ENCODE data around the gene SELENOF. TPM values are rescaled to one million over a fixed set of nuclear protein-coding genes. Genes with fewer than 3 reads are reported as not detected.
"Not testable (repeated sequence)": the region's sequence is repeated elsewhere in the genome, so short reads cannot be mapped to it uniquely, and the experiment has no call there.

Gene SELENOF
- total and polyA plus RNA-seq, 10 of the 15 experiments (the other 5 are each of a cell fraction or from before 2014, with no cell fraction given), result 98.7 to 254 (median 172) TPM

DNA sequence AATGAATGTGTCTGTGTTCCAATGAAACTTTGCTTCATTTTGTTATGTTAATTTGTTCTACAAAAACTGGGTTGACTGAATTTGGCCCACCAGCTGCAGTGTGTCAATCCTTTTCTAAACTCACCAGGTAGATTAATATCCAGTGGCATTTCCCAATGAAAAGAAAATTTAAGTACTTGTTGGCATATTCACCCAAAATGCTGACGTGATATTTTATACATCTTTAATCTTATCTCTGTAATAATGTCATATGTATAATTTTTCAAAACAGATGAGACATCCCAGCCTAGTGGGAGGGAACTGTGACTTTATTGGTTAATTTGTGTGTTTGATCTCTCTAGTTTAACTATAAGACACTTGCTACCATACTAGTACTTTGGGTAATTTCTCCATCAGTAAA, 8.1 kb downstream of the SELENOF start:
- H3K36me3 ChIP-seq (ENCODE audit: control insufficient read depth in 2 of 2, insufficient read depth in 2 of 2, low read length in 1 of 2), result peaks cover 0 to 37% of the 10 kb centered on the region in 2 experiments; a peak in 1 of 4 replicates
- H3K27ac ChIP-seq (ENCODE audit: control insufficient read depth, insufficient read depth), result no peak overlapping the region
- in situ Hi-C loops (cut with MboI), result loop anchor here (25.0 kb wide), 2 partner anchors 1781 to 1919 kb away; partner anchors contain the start of genes MCOLN2 and PKN2
- no peak overlapping the region for H2AFZ ChIP-seq (ENCODE audit: control insufficient read depth, low read depth, low read length)
- no TSS peak for BruUV-seq (replicated peaks)
- peaks cover 4% of the 10 kb centered on the region; the same call in 1 of the 2 replicates for H3K4me1 ChIP-seq (ENCODE audit: control insufficient read depth, insufficient read depth, low read length)
- DNase-seq (ENCODE audit: low read depth, low spot score), result no peak
- intact Hi-C loops (cut with micrococcal nuclease; ENCODE audit: unreplicated experiment), result no loop called here
- no peak overlapping the region for H3K9ac ChIP-seq (ENCODE audit: control insufficient read depth, insufficient read depth, low read length)
- FAIRE-seq, result no peak
- H3K4me2 ChIP-seq (ENCODE audit: control insufficient read depth, insufficient read depth), result no peak overlapping the region
- H4K20me1 ChIP-seq (ENCODE audit: control insufficient read depth, insufficient read depth), result peaks cover 3% of the 10 kb centered on the region; the same call in 1 of the 2 replicates
- TF ChIP-seq POLR2A (IDR thresholded peaks at IDR 0.05; ENCODE audit: low read depth, low read length) (no peak), JUND (IDR thresholded peaks at IDR 0.05; ENCODE audit: low read depth, low read length) (no peak), ATF7 (IDR thresholded peaks at IDR 0.05; ENCODE audit: low read depth) (no peak), FOS (IDR thresholded peaks at IDR 0.05; ENCODE audit: borderline replicate concordance, extremely low read depth, insufficient read length) (no peak), SUZ12 (IDR thresholded peaks at IDR 0.05; ENCODE audit: unreplicated experiment) (no peak), SMC3 (IDR thresholded peaks at IDR 0.05; ENCODE audit: borderline replicate concordance, low read length) (no peak)
- no peaks in the 10 kb centered on the region for H3K27me3 ChIP-seq (replicated peaks in 1 of 2; ENCODE audit: control insufficient read depth in 2 of 2, insufficient read depth in 2 of 2, low read length in 1 of 2)
- CTCF ChIA-PET, result no interaction called here
- SMC1A ChIA-PET (ENCODE audit: uncharacterized antibody, unreplicated experiment), result no interaction called here
- H3K79me2 ChIP-seq (ENCODE audit: control insufficient read depth, insufficient read depth, low read length), result peaks cover 68% of the 10 kb centered on the region
- ATAC-seq, result no peak
- RAD21 ChIA-PET (ENCODE audit: unreplicated experiment), result no interaction called here
- H3K9me3 ChIP-seq (replicated peaks; ENCODE audit: control insufficient read depth, insufficient read depth, low read length), result no peaks in the 10 kb centered on the region; the same call in 1 of the 3 replicates
- POLR2A ChIA-PET, result interaction anchor here (0.9 kb wide), 1 partner anchor 7 kb away, joined by 4 read pairs; no protein-coding TSS in a partner anchor
- H3K4me3 ChIP-seq, result no peak overlapping the region
- 63% methylated on average over 1 of the region's 1 CpG for WGBS (ENCODE audit: insufficient coverage, insufficient replicate concordance, low lambda C conversion rate, missing lambda C conversion rate)

DNA sequence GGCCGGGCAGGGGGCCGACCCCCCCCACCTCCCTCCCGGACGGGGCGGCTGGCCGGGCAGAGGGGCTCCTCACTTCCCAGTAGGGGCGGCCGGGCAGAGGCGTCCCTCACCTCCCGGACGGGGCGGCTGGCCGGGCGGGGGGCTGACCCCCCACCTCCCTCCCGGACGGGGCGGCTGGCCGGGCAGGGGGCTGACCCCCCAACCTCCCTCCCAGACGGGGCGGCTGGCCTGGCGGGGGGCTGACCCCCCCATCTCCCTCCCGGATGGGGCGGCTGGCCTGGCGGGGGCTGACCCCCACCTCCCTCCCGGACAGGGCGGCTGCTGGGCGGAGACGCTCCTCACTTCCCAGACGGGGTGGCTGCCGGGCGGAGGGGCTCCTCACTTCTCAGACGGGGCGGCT, 14.5 kb downstream of the SELENOF start:
- H3K4me2 ChIP-seq (ENCODE audit: control insufficient read depth, insufficient read depth); H3K4me3 ChIP-seq; RAD21 ChIA-PET (ENCODE audit: unreplicated experiment); ATAC-seq; FAIRE-seq; H3K9me3 ChIP-seq (replicated peaks; ENCODE audit: control insufficient read depth, insufficient read depth, low read length); H3K27ac ChIP-seq (ENCODE audit: control insufficient read depth, insufficient read depth); H3K4me1 ChIP-seq (ENCODE audit: control insufficient read depth, insufficient read depth, low read length); POLR2A ChIA-PET; H4K20me1 ChIP-seq (ENCODE audit: control insufficient read depth, insufficient read depth); intact Hi-C loops (cut with micrococcal nuclease; ENCODE audit: unreplicated experiment); H3K27me3 ChIP-seq (replicated peaks in 1 of 2; ENCODE audit: control insufficient read depth in 2 of 2, insufficient read depth in 2 of 2, low read length in 1 of 2); SMC1A ChIA-PET (ENCODE audit: uncharacterized antibody, unreplicated experiment); CTCF ChIA-PET; BruUV-seq (replicated peaks); DNase-seq (ENCODE audit: low read depth, low spot score); in situ Hi-C loops (cut with MboI); H2AFZ ChIP-seq (ENCODE audit: control insufficient read depth, low read depth, low read length); H3K9ac ChIP-seq (ENCODE audit: control insufficient read depth, insufficient read depth, low read length); H3K79me2 ChIP-seq (ENCODE audit: control insufficient read depth, insufficient read depth, low read length): not testable (repeated sequence)
- H3K36me3 ChIP-seq (ENCODE audit: control insufficient read depth in 2 of 2, insufficient read depth in 2 of 2, low read length in 1 of 2), result peaks cover 0 to 17% of the 10 kb centered on the region in 2 experiments; a peak in 1 of 4 replicates
- no CpG with 5 or more reads among the region's 33 CpGs for WGBS (ENCODE audit: insufficient coverage, insufficient replicate concordance, low lambda C conversion rate, missing lambda C conversion rate)
